Spleen (tissue), 7 donors: ENCODE measurements around the gene TSNAX.

ENCODE experiments used
- POLR2A ChIP-seq, 3 donors: fragments of 450-650 bp; IDR thresholded peaks; one replicate each; pipeline ENCODE4 v1.5.1; 2017; ENCODE audit warnings: antibody characterized with exemption in 3 of 3, mild to moderate bottlenecking in 1 of 3
- TF ChIP-seq, protein P1 (sequence below), 11 experiments: fragments of 200-600 bp in 7 of 11; fragments of 450-650 bp in 4 of 11; sonication (generic) in 4 of 11; IDR thresholded peaks in 8 of 11; conservative IDR thresholded peaks in 3 of 11; 1 replicate in 7 of 11; 2 replicates in 4 of 11; pipeline versions ENCODE4 v1.4.0 to v1.8.0; 2016 to 2021; ENCODE audit warnings: antibody characterized with exemption in 11 of 11, inconsistent platforms in 4 of 11, mild to moderate bottlenecking in 1 of 11
- donor health status: DM: no; HTN: no; CAD: no; lungs with moderate emphysema.
- donor health status: DM: no; HTN: no; CAD: no.
- donor health status: DM: no; HTN: no; CAD: no.

DNA sequence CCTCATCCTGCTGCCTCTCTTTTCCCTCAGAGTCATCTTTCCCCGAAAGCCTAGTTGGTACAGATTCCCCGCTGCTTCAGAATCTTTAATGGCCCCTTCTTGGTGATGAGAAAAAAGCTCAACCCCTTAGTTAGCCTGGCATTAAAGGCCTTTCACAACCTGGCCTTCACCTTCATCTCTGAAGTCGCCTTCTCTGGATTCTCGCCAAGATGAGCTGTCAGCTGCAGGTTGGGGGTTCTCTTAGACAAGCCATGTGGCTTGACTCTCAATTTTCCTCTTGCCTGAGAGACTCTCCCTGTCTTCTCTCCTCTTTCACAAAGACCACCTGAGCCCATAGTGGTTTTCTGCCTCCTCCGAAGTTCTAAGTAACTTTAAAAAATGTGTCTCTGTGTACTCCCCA, 82.6 kb downstream of the TSNAX start:
- TF ChIP-seq, protein P1, sequence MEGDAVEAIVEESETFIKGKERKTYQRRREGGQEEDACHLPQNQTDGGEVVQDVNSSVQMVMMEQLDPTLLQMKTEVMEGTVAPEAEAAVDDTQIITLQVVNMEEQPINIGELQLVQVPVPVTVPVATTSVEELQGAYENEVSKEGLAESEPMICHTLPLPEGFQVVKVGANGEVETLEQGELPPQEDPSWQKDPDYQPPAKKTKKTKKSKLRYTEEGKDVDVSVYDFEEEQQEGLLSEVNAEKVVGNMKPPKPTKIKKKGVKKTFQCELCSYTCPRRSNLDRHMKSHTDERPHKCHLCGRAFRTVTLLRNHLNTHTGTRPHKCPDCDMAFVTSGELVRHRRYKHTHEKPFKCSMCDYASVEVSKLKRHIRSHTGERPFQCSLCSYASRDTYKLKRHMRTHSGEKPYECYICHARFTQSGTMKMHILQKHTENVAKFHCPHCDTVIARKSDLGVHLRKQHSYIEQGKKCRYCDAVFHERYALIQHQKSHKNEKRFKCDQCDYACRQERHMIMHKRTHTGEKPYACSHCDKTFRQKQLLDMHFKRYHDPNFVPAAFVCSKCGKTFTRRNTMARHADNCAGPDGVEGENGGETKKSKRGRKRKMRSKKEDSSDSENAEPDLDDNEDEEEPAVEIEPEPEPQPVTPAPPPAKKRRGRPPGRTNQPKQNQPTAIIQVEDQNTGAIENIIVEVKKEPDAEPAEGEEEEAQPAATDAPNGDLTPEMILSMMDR (IDR thresholded peaks at IDR 0.05 in 8 of 11, conservative IDR thresholded peaks at IDR 0.05 in 3 of 11) = no peak
- TF ChIP-seq POLR2A (IDR thresholded peaks at IDR 0.05) = no peak
